H9 (cell line): Measurements from ENCODE around the gene KRTAP4-9. TPM values are rescaled to one million over a fixed set of nuclear protein-coding genes. Genes with fewer than 3 reads are reported as not detected.
"Not testable (repeated sequence)": the region's sequence is repeated elsewhere in the genome, so short reads cannot be mapped to it uniquely, and the experiment has no call there.

Source experiments
- DNase-seq: peaks from one replicate; pipeline ENCODE4 v3.0.0-alpha.2; 2017
- H2AFZ ChIP-seq: one replicate; pipeline ENCODE4 v1.6.1; 2013; ENCODE audit warnings: mild to moderate bottlenecking, low read length, control low read depth, moderate library complexity
- H2AK5ac ChIP-seq: 2 replicates; pipeline ENCODE4 v1.6.1; 2013; ENCODE audit warnings: low read length, control low read depth, mixed read lengths; ENCODE audit not compliant: insufficient read length
- H2BK120ac ChIP-seq: one replicate; pipeline ENCODE4 v1.6.1; 2013; ENCODE audit warnings: low read depth, mild to moderate bottlenecking, low read length, control low read depth, inconsistent platforms; ENCODE audit not compliant: poor library complexity, severe bottlenecking
- H2BK12ac ChIP-seq: 2 replicates; pipeline ENCODE4 v1.6.1; 2013; ENCODE audit warnings: low read length, control low read depth, mixed read lengths, low read depth; ENCODE audit not compliant: insufficient read length
- H2BK15ac ChIP-seq: 2 replicates; pipeline ENCODE4 v1.6.1; 2013; ENCODE audit warnings: low read depth, low read length, control low read depth
- H2BK20ac ChIP-seq: one replicate; pipeline ENCODE4 v1.6.1; 2013; ENCODE audit warnings: low read depth, mild to moderate bottlenecking, low read length, control low read depth, inconsistent platforms; ENCODE audit not compliant: poor library complexity, severe bottlenecking
- H2BK5ac ChIP-seq: 2 replicates; pipeline ENCODE4 v1.6.1; 2013; ENCODE audit warnings: low read length, control low read depth, mixed read lengths; ENCODE audit not compliant: insufficient read length
- H3K14ac ChIP-seq: 2 replicates; pipeline ENCODE4 v1.6.1; 2013; ENCODE audit warnings: low read length, control low read depth; ENCODE audit not compliant: insufficient read depth
- H3K18ac ChIP-seq: 2 replicates; pipeline ENCODE4 v1.6.1; 2013; ENCODE audit warnings: low read depth, mild to moderate bottlenecking, mixed read lengths, low read length, control low read depth; ENCODE audit not compliant: insufficient read length
- H3K23ac ChIP-seq: 2 replicates; pipeline ENCODE4 v1.6.1; 2013; ENCODE audit warnings: low read length, control low read depth, mixed read lengths, low read depth; ENCODE audit not compliant: insufficient read length
- H3K23me2 ChIP-seq: 2 replicates; pipeline ENCODE4 v1.6.1; 2013; ENCODE audit warnings: low read depth, mild to moderate bottlenecking, mixed read lengths, low read length, control low read depth; ENCODE audit not compliant: insufficient read length, poor library complexity, severe bottlenecking
- H3K27ac ChIP-seq: 2 replicates; pipeline ENCODE4 v1.5.1; 2013; ENCODE audit warnings: low read length, control low read depth, mixed read lengths, low read depth; ENCODE audit not compliant: insufficient read length
- H3K27me3 ChIP-seq: 2 replicates; pipeline ENCODE4 v1.6.1; 2013; ENCODE audit warnings: low read length, control low read depth, inconsistent platforms; ENCODE audit not compliant: insufficient read depth
- H3K4ac ChIP-seq: 2 replicates; pipeline ENCODE4 v1.6.1; 2013; ENCODE audit warnings: low read depth, mild to moderate bottlenecking, control low read depth, inconsistent platforms, low read length, moderate library complexity
- H3K4me1 ChIP-seq: 2 replicates; pipeline ENCODE4 v1.6.1; 2013; ENCODE audit warnings: low read length, control low read depth, inconsistent platforms; ENCODE audit not compliant: insufficient read depth
- H3K4me2 ChIP-seq: 2 replicates; pipeline ENCODE4 v1.6.1; 2013; ENCODE audit warnings: low read length, control low read depth, mixed read lengths; ENCODE audit not compliant: insufficient read length, insufficient read depth
- H3K56ac ChIP-seq: 2 replicates; pipeline ENCODE4 v1.6.1; 2013; ENCODE audit warnings: low read depth, mild to moderate bottlenecking, mixed read lengths, low read length, control low read depth; ENCODE audit not compliant: insufficient read length
- H3K79me1 ChIP-seq: 2 replicates; pipeline ENCODE4 v1.6.1; 2013; ENCODE audit warnings: low read depth, mild to moderate bottlenecking, moderate library complexity, low read length, control low read depth, inconsistent platforms; ENCODE audit not compliant: insufficient read depth, poor library complexity, severe bottlenecking
- H3K79me2 ChIP-seq: 2 replicates; pipeline ENCODE4 v1.6.1; 2013; ENCODE audit warnings: low read length, control low read depth, inconsistent platforms; ENCODE audit not compliant: insufficient read depth
- H3K9ac ChIP-seq: 2 replicates; pipeline ENCODE4 v1.6.1; 2013; ENCODE audit warnings: low read length, control low read depth, mixed read lengths; ENCODE audit not compliant: insufficient read length; ENCODE audit errors: extremely low read depth
- H3K9me3 ChIP-seq: one replicate; pipeline ENCODE4 v1.6.1; 2013; ENCODE audit warnings: low read depth, low read length, inconsistent platforms; ENCODE audit not compliant: control insufficient read depth
- H3T11ph ChIP-seq: one replicate; pipeline ENCODE4 v1.6.1; 2013; ENCODE audit warnings: mild to moderate bottlenecking, low read length, control low read depth, inconsistent platforms
- H4K20me1 ChIP-seq: one replicate; pipeline ENCODE4 v1.6.1; 2013; ENCODE audit not compliant: control insufficient read depth, insufficient read length, insufficient read depth
- H4K5ac ChIP-seq: 2 replicates; pipeline ENCODE4 v1.6.1; 2013; ENCODE audit warnings: low read depth, mild to moderate bottlenecking, mixed read lengths, low read length, control low read depth; ENCODE audit not compliant: insufficient read length
- H4K8ac ChIP-seq: replicated peaks from 2 replicates; pipeline ENCODE4 v1.6.1; 2013; ENCODE audit warnings: low read length, control low read depth, mixed read lengths, low read depth; ENCODE audit not compliant: insufficient read length
- H4K91ac ChIP-seq: 2 replicates; pipeline ENCODE4 v1.6.1; 2013; ENCODE audit warnings: low read depth, mild to moderate bottlenecking, moderate library complexity, mixed read lengths, low read length, control low read depth; ENCODE audit not compliant: insufficient read length
- H3K27ac Mint-ChIP-seq, 3 experiments: 2 replicates in 2 of 3; 3 replicates in 1 of 3; pipeline ENCODE4 v1.8.0; 2020 to 2021; ENCODE audit warnings: mixed read lengths in 3 of 3, mild to moderate bottlenecking in 1 of 3, moderate library complexity in 1 of 3
- H3K27me3 Mint-ChIP-seq: 2 replicates; pipeline ENCODE4 v1.8.0; 2021; ENCODE audit warnings: low read depth, mild to moderate bottlenecking, moderate library complexity, mixed read lengths
- H3K36me3 Mint-ChIP-seq, 3 experiments: 2 replicates in 2 of 3; 3 replicates in 1 of 3; pipeline ENCODE4 v1.8.0; 2020 to 2021; ENCODE audit warnings: low read depth in 3 of 3, mixed read lengths in 3 of 3; ENCODE audit not compliant: insufficient read depth in 1 of 3
- H3K4me1 Mint-ChIP-seq, 2 experiments: 2 replicates each; pipeline ENCODE4 v1.8.0; 2020; ENCODE audit warnings: mixed read lengths in 2 of 2
- H3K4me3 Mint-ChIP-seq, 2 experiments: 2 replicates in 1 of 2; 3 replicates in 1 of 2; pipeline ENCODE4 v1.8.0; 2020 to 2021; ENCODE audit warnings: mild to moderate bottlenecking in 2 of 2, mixed read lengths in 2 of 2, moderate library complexity in 1 of 2
- H3K9me3 Mint-ChIP-seq, 2 experiments: 2 replicates in 1 of 2; 3 replicates in 1 of 2; pipeline ENCODE4 v1.8.0; 2020; ENCODE audit warnings: mild to moderate bottlenecking in 2 of 2, mixed read lengths in 2 of 2, moderate library complexity in 1 of 2
- WGBS: extraction: QIAGEN DNeasy Blood & Tissue Kit; methylation state at CpG from one replicate; pipeline ENCODE4 v1.1.7; 2013; ENCODE audit warnings: missing lambda C conversion rate, low lambda C conversion rate, mixed read lengths; ENCODE audit not compliant: insufficient read length; ENCODE audit errors: extremely low coverage; 5-methylcytosine and 5-hydroxymethylcytosine counted together
- total RNA-seq: library from RNA; stranded (reverse); gene quantifications from 2 replicates; pipeline ENCODE4 v1.2.1, GENCODE V29; 2021

Gene KRTAP4-9
- total RNA-seq, 1 experiment from 2014 or later: not detected

DNA sequence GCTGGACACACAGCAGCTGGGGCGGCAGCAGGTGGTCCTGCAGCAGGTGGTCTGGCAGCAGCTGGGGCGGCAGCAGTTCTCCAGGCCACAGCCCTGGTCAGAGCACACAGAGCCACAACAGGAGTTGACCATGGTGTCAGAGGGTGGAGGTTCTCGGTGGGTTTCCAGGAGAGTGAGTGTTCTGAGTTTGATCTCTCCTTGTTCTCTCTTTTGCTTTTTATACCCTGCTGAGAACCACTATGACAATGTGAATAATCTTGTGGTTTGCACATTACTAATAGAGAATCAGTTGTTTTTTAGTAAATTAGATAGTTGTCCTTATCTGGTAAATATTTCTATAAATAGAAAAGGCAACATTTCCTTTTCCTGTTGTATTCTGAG is 18.8 kb downstream of the KRTAP4-9 start, which contains the start of gene KRTAP4-12:
KRTAP4-12 (minus strand) TSS at position 192 of the 381 bp plus-strand sequence; CDS start at position 132, 60 bp downstream.
- not testable (repeated sequence) for H3K4ac ChIP-seq, H3K4me1 Mint-ChIP-seq, H3K36me3 Mint-ChIP-seq, H3K27me3 Mint-ChIP-seq, H3K9me3 Mint-ChIP-seq, H3K4me2 ChIP-seq, H4K5ac ChIP-seq, H4K20me1 ChIP-seq, H3K79me1 ChIP-seq, H3K18ac ChIP-seq, H3K23me2 ChIP-seq, H3K4me1 ChIP-seq, H4K91ac ChIP-seq, H2BK12ac ChIP-seq, H2BK20ac ChIP-seq, H2BK5ac ChIP-seq, H3K14ac ChIP-seq, H3K27ac ChIP-seq, H3K9ac ChIP-seq, H2AK5ac ChIP-seq, H3T11ph ChIP-seq, H2BK15ac ChIP-seq, H2BK120ac ChIP-seq, H3K9me3 ChIP-seq, H2AFZ ChIP-seq, H3K23ac ChIP-seq, H3K4me3 Mint-ChIP-seq, H3K27me3 ChIP-seq, H4K8ac ChIP-seq, H3K56ac ChIP-seq, H3K79me2 ChIP-seq, DNase-seq
- peak within 1 kb of the TSS in 2 of 3 experiments; percentile 26 to 36; a peak in 2 of 7 replicates for H3K27ac Mint-ChIP-seq
- WGBS: no CpG with 5 or more reads among the region's 3 CpGs
